GM19438 (cell line): ENCODE results near the gene SLC25A12.
"Not testable (repeated sequence)": the region's sequence is repeated elsewhere in the genome, so short reads cannot be mapped to it uniquely, and the experiment has no call there.

ENCODE experiments used
- ATAC-seq: cut with Tn5 transposase; IDR thresholded peaks from one replicate; pipeline ENCODE4 v1.9.1; 2021; ENCODE audit warnings: low read depth; ENCODE audit not compliant: unreplicated experiment

SLC25A12 gene

GRCh38 chr2:171832489-171832888 is 61.6 kb downstream of the SLC25A12 start:
- ATAC-seq: no peak

- no peak for ATAC-seq
Observed at GRCh38 chr2:171830039-171830438, 64.0 kb downstream of the SLC25A12 start.

GRCh38 chr2:171824086-171824485 is 70.0 kb downstream of the SLC25A12 start:
- no peak for ATAC-seq

- ATAC-seq: no peak
Observed at GRCh38 chr2:171822525-171823322, 71.3 kb downstream of the SLC25A12 start.

GRCh38 chr2:171819453-171819852 is 74.6 kb downstream of the SLC25A12 start:
- no peak for ATAC-seq

- no peak for ATAC-seq
Observed at GRCh38 chr2:171814883-171815282, 79.2 kb downstream of the SLC25A12 start.

- ATAC-seq: no peak
Observed at GRCh38 chr2:171814174-171814573, 79.9 kb downstream of the SLC25A12 start.

- no peak for ATAC-seq
Observed at GRCh38 chr2:171813729-171814128, 80.3 kb downstream of the SLC25A12 start.

- no peak for ATAC-seq
Observed at GRCh38 chr2:171813126-171813525, 80.9 kb downstream of the SLC25A12 start.

GRCh38 chr2:171811245-171811628 is 82.8 kb downstream of the SLC25A12 start:
- ATAC-seq: no peak

GRCh38 chr2:171810422-171811244 is 83.4 kb downstream of the SLC25A12 start:
- ATAC-seq: no peak

- not testable (repeated sequence) for ATAC-seq
Observed at GRCh38 chr2:171808885-171809284, 85.2 kb downstream of the SLC25A12 start.

- ATAC-seq: no peak
Observed at GRCh38 chr2:171807831-171808393, 86.1 kb downstream of the SLC25A12 start.

GRCh38 chr2:171807119-171807518 is 86.9 kb downstream of the SLC25A12 start:
- no peak for ATAC-seq

- no peak for ATAC-seq
Observed at GRCh38 chr2:171804456-171804855, 89.6 kb downstream of the SLC25A12 start.

GRCh38 chr2:171803757-171804156 is 90.3 kb downstream of the SLC25A12 start:
- ATAC-seq: no peak

- no peak for ATAC-seq
Observed at GRCh38 chr2:171800639-171801038, 93.4 kb downstream of the SLC25A12 start.

- no peak for ATAC-seq
Observed at GRCh38 chr2:171798156-171798820, 95.8 kb downstream of the SLC25A12 start.

GRCh38 chr2:171794918-171795317 is 99.1 kb downstream of the SLC25A12 start:
- no peak for ATAC-seq

GRCh38 chr2:171793691-171794678 is 100.1 kb downstream of the SLC25A12 start:
- no peak for ATAC-seq
